Stimulated activated CD8-positive, alpha-beta memory T cell treated with anti-CD3 and anti-CD28 coated beads, Interleukin-15, amount 100 ng/mL, for 48 hours (primary cell): Measurements from ENCODE around the gene GOLGA6L10.
"Not testable (repeated sequence)": the region's sequence is repeated elsewhere in the genome, so short reads cannot be mapped to it uniquely, and the experiment has no call there.

Experiments
- DNase-seq, 2 donors: peaks; one replicate each; pipeline ENCODE4 v3.0.0-alpha.2; 2020; ENCODE audit warnings: low read depth in 2 of 2

Gene GOLGA6L10

DNA sequence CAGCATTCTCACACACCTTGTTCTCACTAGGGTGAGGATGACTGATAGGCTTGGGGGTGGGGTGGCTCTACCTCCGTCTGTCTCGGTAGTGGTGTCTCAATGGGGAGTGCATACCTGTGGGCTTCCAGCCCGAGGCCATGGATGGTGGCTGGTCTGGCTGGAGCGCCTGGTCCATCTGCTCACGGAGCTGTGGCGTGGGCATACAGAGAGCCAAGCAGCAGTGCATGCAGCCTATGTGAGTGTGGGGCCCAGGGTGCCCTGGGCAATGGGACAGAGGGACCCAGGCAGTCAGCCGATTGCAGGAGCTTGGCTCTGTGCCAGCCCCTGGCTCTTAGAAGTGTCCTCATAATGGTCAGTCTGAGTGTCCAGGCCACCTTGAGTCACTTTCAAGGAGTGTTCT lies 31.8 kb downstream of the GOLGA6L10 start:
- DNase-seq: not testable (repeated sequence)

DNA sequence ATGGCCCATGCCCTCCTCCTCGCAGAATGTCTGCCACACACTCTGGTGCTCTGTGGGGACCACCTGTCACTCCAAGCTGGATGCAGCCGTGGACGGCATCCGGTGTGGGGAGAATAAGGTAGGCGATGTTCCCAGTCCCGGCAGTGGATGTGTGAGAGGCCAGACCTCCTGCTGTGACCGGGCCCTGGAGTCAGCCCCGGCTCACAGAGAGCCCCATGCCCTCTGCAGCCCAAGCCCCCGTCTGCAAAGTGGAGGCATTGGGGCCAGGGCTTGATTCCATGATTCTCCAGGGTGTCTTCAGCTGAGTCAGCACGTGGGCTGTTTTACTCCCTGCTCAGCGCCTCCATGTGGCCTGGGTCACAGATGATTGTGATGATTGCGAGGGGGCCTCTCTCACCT lies 32.2 kb downstream of the GOLGA6L10 start:
- DNase-seq: no peak

DNA sequence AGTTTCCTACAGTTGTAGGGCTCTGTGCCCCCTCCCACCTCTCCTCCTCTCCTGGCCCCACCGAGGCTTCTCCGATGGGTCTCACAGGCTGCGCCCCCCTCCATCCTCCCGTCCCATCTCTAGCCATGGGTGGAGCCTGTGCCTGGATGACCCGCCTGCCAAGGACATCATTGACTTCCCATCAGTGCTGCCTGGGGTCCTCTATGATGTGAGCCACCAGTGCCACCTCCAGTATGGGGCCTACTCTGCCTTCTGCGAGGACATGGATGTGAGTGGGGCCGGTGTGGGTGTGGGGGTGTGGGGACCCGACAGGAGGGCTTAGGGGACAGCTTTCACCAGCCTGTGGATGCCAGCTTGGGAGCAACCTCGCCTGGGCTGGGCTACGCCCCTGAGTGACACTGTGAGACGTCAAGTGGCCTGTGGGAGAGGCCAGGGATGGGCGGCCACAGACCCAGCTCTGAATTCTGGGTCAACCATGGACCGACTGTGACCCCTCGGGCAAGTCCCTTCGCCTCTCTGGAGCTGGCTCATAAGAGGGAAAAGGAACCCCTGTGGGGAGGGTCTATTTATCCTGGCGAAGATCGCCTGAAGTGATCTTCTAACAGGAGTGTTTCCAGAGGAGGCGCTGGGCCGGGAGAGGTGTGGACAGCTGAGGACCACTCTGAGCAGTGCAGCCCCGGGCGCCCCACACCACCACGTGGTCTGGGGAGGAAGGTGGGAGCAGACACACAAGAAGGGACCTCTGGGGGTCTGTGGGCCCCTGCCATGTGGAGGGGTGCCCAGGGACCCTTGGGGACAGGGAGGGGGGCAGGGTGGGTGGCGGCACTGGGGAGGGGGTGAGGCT lies 32.8 kb downstream of the GOLGA6L10 start:
- DNase-seq: not testable (repeated sequence)

DNA sequence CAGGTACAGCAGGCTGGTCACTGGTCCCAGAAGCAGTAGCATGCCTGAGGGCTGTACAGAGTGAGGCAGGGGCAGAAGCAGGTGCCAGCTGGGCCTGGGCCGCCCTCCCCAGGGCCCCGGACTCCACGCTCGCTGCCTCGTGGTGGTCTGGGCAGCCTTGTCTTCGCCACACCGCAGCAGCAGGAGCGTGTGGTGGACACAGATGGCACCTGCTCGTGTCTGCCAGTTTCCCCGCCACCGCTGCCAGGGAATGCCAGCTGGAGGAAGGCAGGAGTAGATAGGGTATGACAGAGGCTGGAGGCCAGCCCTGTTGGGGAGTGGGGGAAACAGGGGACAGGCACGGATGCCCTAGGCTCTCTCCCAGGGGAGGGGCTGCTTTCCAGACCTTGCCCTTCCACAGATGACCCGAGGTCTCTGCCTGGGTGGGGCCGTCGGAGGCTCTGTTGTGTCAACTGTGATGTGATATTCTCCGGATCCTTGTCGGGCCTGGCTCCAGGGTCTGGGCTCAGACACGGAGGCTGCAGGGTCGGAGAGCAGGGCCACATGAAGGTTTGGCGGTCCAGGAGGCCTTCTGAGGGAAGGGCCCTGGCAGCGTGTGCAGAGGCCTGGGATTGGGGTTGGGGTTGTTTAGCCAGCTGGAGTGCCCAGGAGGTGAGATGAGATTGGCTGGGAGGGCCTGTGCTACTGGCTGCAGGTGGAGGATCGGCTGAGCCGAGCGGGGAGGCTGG lies 33.6 kb downstream of the GOLGA6L10 start:
- no peak for DNase-seq

DNA sequence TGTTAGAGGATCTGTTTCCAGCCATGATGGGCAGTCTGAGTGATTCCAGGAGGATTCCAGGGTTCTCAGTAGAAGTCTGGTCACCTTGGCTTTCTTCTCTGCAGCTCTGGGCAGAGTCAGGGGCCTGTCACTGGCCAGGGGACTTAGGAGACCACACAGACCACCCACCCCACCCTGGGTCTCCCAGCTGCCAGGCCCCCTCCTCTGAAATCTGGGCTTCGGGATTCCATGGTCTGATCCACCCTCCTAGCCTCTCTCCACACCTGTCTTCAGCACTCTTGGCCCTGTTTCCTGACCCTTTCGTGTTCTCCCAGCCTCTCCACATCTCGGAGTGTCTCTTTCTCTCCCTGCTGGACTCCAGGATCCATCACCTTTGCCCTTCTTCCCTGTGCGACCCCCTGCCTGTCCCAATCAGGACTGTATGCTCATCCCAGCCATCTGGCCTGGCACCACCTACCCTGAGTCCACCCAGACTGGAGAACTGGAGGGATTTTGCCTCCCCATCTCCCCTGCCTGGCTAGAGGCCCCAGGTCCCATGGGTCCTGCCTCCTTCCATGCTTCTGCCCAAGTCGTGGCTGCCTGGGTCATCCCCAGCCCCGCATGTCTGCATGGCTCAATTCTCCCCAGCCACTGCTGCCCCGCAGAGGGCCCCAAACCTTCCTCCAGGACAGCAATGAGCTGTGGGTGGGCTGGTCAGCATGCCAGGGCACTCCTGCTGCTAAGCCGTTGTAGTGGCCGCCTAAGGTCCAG lies 34.3 kb downstream of the GOLGA6L10 start:
- no peak for DNase-seq

DNA sequence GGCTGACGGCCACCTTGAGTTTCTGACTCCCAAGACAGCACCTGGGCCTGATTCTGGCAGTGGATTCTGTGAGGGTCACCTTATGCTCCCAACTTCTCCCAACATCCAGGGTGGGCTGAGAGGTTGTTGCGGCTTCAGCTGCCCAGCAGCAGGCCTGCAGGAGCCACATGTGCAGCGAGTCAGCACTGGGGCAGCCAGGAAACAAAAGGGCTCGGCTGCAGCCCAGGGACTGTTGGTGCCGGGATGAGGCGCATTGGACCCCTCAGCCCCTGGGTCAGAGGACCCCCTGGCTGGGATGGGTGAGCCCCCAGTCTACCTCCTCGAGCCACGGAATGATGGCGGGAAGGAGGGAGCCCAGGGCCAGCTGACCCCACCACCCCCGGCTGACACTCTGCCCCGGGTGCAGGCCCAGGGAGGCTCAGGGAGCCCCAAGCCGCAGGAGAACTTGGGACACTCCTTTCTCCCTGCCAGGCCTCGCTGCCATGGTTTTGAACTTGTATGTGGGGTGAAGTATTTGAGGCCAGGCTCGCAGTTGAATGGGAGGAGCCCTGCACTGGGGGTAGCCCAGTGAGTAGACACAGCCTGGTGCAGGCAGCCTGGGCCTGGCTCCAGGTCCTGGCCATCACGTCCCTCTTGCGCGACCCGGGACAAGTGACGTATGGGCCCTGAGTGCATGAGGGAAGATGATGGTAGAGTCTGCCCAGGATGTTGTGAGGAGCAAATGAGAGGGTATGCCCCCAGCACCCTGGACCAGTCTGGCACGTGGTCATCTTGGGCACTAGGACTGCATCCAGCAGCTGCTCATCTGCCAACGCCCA lies 35.1 kb downstream of the GOLGA6L10 start:
- not testable (repeated sequence) for DNase-seq

DNA sequence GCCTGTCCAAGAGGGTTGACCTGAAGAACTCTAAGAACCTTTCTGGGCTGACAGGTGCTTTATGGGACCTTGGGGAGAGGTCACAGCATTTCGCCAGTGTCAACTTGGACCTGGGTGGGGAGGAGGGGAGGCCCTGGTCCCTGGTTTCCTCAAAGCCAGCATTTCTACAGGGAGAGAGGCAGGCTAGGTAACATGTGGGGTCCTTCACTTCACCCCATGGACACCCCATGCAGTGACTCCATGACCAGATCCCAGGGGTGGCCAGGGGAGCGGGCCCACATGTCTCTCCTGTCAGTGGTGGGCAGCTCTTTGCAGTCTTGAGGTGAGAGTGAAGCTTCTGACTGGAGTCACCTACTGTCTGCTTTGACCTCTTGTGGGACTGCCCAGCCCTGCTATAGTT lies 35.8 kb downstream of the GOLGA6L10 start:
- no peak for DNase-seq

DNA sequence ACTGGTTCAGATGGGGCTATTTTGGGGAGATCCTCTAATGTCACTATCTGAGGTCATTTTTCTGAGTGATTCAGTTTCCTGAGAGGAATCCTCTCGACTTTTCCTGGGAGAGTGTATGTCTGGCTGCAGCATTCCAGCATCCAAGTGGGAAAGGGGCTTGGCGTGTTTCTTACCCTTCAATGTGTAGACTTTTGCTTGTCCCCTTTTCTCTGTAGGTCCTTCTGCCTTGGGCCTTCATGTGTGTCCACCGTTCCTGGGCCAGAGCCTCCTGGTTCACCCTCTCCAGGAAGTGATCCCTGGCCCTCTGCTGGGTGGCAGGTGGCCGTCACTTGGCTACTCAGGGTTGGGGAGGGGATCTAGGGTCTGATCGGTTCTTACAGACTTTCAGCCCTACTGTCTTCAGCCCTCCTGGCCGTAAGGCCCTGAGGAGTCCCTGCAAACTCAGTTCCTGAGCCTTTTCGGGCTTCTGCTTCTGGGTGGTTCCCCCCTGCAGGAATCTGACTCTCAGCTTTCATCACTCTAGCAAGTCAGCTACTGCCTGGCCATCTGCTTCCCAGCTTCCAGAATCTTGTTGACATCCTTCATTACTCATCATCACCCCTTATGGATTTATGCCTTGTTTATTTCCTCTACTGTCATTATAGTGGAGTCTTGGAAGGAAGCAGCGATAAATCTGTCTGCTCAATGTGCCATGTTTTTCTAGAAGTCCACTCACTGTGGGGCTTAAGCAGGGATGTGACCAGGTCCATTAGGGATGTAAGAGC lies 36.5 kb downstream of the GOLGA6L10 start:
- DNase-seq: no peak

DNA sequence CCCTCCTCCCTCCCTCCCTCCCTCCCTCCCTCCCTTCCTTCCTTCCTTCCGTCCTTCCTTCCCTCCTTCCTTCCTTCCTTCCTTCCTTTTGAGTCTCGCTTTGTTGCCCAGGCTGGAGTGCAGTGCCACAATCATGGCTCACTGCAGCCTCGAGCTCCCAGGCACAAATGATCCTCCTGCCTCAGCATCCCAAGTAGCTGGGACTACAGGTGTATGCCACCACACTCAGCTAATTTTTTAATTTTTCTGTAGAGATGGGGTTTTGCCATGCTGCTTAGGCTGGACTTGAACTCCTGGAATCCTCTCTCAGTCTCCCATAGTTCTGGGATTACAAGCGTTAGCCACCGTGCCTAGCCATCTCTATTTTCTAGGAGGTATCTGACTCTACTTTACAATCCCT lies 38.0 kb downstream of the GOLGA6L10 start:
- DNase-seq: not testable (repeated sequence)

DNA sequence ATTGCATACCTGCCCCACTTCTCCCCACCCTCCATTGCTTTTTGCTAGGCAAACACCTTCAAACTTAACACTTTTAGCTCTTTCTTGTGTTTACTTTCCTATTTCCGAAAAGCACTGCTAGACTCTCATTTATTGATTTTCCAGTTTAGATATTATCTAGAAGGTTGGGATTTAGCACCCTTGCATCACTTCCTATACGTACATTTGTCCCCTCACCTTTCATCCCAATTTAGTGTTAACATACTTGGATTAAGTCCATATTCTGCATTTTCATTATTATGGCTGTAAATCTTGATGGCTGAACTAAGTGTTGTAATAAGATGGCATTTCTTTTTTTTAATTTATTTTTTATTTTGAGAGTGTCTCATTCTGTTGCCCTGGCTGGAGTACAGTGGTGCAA lies 39.5 kb downstream of the GOLGA6L10 start:
- no peak for DNase-seq

DNA sequence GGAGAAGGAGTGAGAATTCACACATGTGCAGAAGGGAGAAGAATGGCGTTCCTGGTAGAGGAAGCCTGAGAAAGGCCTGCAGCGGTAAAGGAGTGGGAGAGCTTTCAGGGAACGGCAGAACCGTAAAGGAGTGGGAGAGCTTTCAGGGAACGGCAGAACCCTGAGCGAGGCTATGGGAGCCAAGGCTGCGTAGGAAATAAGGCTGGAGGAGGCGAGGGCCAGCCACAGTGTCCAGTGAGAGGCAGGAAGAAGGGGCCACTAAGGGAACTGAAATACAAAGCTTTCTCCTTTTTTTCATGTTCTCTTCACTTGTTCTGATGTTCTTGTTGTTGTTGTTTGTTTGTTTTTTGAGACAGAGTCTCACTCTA lies 41.6 kb downstream of the GOLGA6L10 start:
- DNase-seq: no peak

DNA sequence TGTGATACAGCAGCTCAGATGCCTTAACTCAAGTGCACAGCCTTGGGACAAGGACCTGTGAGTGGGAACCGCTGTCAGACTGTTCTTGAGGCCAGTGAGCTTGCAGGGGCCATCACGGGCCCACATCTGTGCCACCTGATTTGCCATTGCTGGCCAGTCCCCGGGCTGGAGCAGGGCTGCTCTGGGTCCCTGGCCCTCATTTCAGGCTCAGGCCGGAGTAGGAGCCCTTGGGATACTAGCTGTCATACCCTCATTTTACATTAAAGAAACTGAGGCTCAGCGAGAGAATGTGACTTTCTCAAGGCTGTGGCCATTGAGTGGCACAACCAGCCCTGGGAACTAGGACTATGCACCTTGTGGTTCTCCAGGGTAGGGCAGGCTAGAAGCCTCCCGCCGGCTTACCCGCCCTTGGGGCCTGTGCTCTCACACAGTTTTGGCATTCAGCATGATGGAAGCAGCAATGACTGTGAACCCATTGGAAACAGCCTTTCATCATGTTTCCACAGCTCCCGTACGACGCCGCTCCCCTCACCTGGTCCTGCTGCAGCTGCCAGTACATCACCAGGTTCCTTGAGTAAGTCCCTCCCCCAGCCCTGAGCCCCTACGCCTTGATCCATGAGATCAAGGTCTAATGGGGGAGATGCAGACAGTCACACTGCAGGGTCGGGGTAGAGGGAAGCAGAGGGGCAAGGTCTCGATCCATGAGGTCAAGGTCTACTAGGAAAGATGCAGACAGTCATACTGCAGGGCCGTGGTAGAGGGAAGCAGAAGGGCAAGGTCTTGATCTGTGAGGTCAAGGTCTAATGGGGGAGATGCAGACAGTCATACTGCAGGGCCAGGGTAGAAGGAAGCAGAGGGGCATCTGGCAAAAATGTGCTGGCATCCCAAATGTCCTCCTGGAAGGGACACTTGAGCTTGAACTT lies 42.2 kb downstream of the GOLGA6L10 start:
- no peak for DNase-seq

DNA sequence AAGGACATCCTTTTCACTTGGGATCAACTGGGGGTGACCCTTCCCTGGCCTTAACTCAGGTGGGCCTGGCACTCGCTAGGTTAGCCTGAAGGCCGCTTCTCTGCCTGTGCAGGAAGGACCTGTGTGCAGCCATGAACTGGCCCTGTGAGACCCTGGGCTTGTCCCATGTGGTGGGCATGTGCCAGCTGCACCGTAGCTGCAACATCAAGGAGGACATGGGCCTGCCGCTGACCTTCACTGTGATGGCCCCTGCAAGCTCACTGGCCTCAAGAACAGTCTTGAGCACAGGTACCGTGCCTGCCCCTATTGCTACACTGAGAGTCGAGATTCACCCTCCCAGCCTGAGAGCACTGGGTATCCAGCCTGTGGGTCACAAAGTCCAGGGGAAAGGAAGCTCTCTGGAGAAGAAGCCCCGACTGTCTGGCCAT lies 43.6 kb downstream of the GOLGA6L10 start:
- DNase-seq: no peak

DNA sequence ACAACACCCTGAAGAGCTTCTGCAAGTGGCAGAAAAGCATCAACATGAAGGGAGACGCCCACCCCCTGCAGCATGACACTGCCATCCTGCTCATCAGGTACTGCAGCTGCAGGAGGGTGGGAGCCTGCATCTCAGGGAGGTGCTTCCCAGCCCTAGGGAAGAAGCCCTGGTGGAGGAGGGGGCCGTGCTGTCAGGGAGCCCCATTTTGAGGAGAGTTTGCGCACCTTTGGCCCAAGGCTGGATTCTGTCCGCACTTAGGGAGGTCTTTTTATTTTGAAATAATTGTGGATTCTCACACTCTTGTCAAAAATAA lies 44.5 kb downstream of the GOLGA6L10 start:
- DNase-seq: no peak

DNA sequence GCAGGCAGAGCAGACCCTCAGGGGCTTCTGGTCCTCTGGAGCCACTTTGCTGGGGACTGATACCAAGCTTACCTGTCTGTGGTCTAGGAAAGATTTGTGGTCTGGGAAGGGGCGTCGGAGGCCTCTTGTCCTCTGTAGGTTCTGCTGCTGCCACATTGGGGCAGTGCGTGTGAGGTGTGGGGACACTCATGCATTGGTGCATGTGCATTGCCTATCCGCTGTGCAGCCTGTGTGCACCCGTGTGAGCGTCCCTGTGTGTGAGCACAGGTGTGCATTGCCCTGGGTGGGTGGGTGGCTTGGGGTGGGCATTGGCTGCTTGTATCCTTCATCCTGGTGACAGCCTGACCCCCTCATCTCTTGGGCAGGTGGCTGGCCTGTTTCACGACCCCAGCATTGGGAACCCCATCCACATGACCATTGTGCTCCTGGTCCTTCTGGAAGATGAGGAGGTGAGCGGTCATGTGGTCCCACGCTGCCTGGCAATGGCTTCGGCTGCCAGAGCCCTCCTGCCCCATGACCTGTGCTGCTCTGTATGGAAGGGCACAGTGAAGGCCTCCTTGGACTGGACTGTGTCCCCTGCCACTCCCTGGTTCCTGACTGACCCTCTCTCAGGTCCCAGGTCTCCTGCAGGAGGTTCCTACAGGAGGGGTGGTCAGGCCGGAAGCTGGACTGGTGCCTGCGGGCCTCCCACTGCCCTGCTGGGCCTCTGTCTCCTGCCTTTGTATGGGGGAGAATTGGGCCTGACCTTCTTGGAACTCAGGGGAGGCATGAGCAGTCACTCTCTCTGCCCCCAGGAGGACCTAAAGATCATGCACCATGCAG lies 45.1 kb downstream of the GOLGA6L10 start:
- DNase-seq: no peak

DNA sequence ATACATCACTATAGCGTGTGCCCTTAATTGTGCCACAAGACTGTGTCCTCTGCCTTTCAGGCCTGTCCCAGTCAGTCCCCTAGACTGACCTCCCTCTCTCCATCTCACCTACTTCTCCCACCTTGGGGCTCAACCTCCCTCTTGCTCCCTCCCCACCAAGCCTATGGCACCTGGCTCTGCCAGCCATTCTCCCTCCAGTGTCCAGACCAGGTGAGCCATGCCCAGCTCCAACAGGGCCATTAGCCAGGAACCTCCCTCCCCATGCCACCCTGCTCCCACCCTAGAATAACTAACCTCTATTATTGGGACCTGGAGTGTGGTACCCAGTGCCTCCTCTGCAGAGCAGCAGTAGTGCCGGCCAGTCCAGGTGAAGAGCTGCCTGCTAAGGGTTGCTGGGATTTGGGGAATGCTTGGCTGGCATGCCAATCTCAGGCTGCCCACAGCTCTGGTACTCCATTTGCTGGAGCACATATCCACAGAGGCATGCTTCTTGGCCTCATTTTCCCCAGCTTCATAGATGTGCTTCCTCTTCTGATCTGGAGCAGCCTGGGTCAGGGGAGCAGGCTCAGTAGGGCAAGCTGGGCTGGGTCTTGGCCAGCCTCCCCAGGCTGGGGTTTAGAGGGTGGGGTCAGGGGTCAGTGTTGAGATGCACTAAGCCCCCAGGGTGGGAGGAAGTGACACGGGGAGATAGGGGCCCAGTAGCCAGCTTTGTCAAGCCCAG lies 47.8 kb downstream of the GOLGA6L10 start:
- no peak for DNase-seq

DNA sequence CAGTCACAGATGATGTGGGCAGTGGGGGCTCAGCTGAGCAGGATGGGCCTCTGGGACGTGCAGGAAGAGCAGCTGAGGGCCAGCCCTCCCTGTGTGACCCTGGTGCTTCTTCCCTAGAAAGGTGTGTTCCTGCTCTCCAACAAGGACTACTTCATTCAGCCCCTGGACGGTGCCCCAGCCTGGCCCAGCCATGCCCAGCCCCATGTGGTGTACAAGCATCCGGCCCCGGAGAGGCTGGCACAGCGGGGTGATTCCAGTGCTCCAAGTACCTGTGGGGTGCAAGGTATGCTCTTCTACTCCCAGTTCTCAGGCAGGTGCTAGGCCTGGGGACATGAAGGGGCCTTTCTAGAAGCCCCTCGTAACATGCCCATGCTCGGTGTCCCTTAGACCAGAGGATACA lies 48.4 kb downstream of the GOLGA6L10 start:
- no peak for DNase-seq

DNA sequence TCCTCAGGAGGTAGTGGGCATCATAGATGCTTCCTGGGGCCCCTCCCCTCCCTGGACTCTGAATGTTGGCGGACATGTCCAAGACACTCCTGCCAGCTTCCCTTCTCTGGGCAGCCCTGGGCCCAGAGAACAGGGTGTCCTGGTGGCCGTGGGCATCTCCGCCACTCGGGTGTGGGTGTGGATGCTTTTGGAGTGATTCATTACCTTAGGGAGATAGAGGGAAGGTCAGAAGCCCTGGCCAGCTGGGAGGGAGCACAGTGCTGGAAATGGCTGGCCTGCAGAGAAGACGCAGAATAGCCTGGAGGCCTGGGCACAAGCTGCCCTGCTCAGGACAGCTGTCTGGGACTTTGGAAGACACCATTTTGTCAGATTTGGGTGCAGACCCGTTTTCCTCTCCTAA lies 48.9 kb downstream of the GOLGA6L10 start:
- not testable (repeated sequence) for DNase-seq
